Sigmoid colon (tissue), 7 donors: ENCODE measurements around the gene HOMER2. TPM values are rescaled to one million over a fixed set of nuclear protein-coding genes. Genes with fewer than 3 reads are reported as not detected.

Experiments used
- DNase-seq: peaks from one replicate; pipeline ENCODE4 v3.0.0-alpha.2; 2019
- H3K27ac ChIP-seq, 4 donors: fragments of 200-600 bp; sonication (generic); one replicate each; pipeline ENCODE4 v1.5.1; 2016 to 2019; ENCODE audit warnings: mild to moderate bottlenecking in 1 of 4
- H3K27me3 ChIP-seq, 3 donors: fragments of 200-600 bp; sonication (generic); one replicate each; pipeline ENCODE4 v1.5.1; 2019; ENCODE audit warnings: mild to moderate bottlenecking in 1 of 3
- H3K36me3 ChIP-seq, 4 donors: fragments of 200-600 bp; sonication (generic); one replicate each; pipeline ENCODE4 v1.5.1; 2016 to 2019
- H3K4me1 ChIP-seq, 4 donors: fragments of 200-600 bp; sonication (generic); one replicate each; pipeline ENCODE4 v1.5.1; 2017 to 2019
- H3K4me3 ChIP-seq, 4 donors: fragments of 200-600 bp; sonication (generic); one replicate each; pipeline ENCODE4 v1.5.1; 2017 to 2019; ENCODE audit warnings: mild to moderate bottlenecking in 2 of 4, moderate library complexity in 1 of 4
- H3K9me3 ChIP-seq, 4 donors: fragments of 200-600 bp in 3 of 4; sonication (generic) in 3 of 4; one replicate each; pipeline versions ENCODE4 v1.5.1 to v1.6.1; 2013 to 2019
- EP300 ChIP-seq, 4 donors: sonication (generic); formaldehyde crosslinking; IDR thresholded peaks; one replicate each; pipeline ENCODE4 v1.6.1; 2017; ENCODE audit warnings: antibody characterized with exemption in 4 of 4
- POLR2A ChIP-seq, 2 donors: fragments of 450-650 bp; IDR thresholded peaks; one replicate each; pipeline ENCODE4 v1.6.1; 2016; ENCODE audit warnings: antibody characterized with exemption in 2 of 2, mild to moderate bottlenecking in 2 of 2, moderate library complexity in 2 of 2
- POLR2AphosphoS5 ChIP-seq, 4 donors: sonication (generic); formaldehyde crosslinking; IDR thresholded peaks; one replicate each; pipeline ENCODE4 v1.6.1; 2017; ENCODE audit warnings: antibody characterized with exemption in 4 of 4
- WGBS, 2 donors: extraction: QIAGEN DNeasy Blood & Tissue Kit; methylation state at CpG; one replicate each; pipeline ENCODE4 v1.1.7; 2013; 5-methylcytosine and 5-hydroxymethylcytosine counted together
- intact Hi-C: fragments of 100-400 bp; cut with DNase I; formaldehyde crosslinking; loops from one replicate; pipeline ENCODE4 v1.15.1; 2023
- polyA plus RNA-seq, 3 donors: library from polyadenylated mRNA; stranded (reverse); fragments of 200-250 nt; gene quantifications; one replicate each; pipeline ENCODE4 v1.2.3, GENCODE V29; 2013
- total RNA-seq, 4 donors: library from RNA; depleted of rRNA; stranded (reverse); fragments of >200 nt; gene quantifications; one replicate each; pipeline ENCODE4 v1.1.0, GENCODE V29; 2016
- TF ChIP-seq, protein P1 (sequence below), 4 experiments: fragments of 450-650 bp in 3 of 4; fragments of 200-600 bp in 1 of 4; IDR thresholded peaks; one replicate each; pipeline ENCODE4 v1.5.1; 2016 to 2019; ENCODE audit warnings: antibody characterized with exemption in 4 of 4, mild to moderate bottlenecking in 3 of 4, moderate library complexity in 2 of 4
- donor health status: healthy with polysubstance abuse.
- donor health status: Bipolar disorder and iron deficiency.
- donor health status: healthy.

The HOMER2 gene
- total and polyA plus RNA-seq, 7 donors = under 0.01 to 16.8 (median 7.1) TPM

DNA sequence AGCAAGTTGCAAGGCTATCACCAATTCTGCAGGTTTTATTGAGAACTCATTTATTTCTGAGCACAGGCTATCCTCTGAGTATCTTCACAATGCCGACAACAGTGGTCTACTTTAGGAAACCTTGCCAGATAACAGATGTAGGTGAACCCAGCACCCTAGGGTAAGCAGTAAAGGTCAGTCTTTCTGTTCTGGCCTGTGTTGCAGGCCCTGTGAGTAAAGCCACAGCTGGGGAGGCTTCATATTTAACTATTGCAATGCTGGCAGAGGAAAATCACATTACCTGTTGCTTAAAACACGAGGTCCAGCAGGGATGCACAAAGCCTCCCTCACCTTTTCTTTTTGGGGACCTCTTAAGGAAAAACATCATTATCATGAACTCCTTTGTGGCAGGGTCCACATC, 87.6 kb downstream of the HOMER2 start:
- H3K4me3 ChIP-seq = no peak overlapping the region
- no peaks in the 10 kb centered on the region for H3K27me3 ChIP-seq
- no peak for DNase-seq
- no peaks in the 10 kb centered on the region for H3K36me3 ChIP-seq
- H3K27ac ChIP-seq = no peak overlapping the region
- H3K9me3 ChIP-seq = no peaks in the 10 kb centered on the region
- TF ChIP-seq, protein P1, sequence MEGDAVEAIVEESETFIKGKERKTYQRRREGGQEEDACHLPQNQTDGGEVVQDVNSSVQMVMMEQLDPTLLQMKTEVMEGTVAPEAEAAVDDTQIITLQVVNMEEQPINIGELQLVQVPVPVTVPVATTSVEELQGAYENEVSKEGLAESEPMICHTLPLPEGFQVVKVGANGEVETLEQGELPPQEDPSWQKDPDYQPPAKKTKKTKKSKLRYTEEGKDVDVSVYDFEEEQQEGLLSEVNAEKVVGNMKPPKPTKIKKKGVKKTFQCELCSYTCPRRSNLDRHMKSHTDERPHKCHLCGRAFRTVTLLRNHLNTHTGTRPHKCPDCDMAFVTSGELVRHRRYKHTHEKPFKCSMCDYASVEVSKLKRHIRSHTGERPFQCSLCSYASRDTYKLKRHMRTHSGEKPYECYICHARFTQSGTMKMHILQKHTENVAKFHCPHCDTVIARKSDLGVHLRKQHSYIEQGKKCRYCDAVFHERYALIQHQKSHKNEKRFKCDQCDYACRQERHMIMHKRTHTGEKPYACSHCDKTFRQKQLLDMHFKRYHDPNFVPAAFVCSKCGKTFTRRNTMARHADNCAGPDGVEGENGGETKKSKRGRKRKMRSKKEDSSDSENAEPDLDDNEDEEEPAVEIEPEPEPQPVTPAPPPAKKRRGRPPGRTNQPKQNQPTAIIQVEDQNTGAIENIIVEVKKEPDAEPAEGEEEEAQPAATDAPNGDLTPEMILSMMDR (IDR thresholded peaks at IDR 0.05) = no peak
- TF ChIP-seq POLR2AphosphoS5 (IDR thresholded peaks at IDR 0.05) (no peak), EP300 (IDR thresholded peaks at IDR 0.05) (no peak), POLR2A (IDR thresholded peaks at IDR 0.05) (no peak)
- H3K4me1 ChIP-seq = no peaks in the 10 kb centered on the region
- WGBS, 2 donors = 77 to 88% methylated on average over 2 of the region's 2 CpGs
- intact Hi-C loops = no loop called here

GRCh38 chr15:82862886-82863285, 89.6 kb downstream of the HOMER2 start:
- DNase-seq = no peak
- TF ChIP-seq EP300 (IDR thresholded peaks at IDR 0.05) = no peak
- TF ChIP-seq, protein P1 (IDR thresholded peaks at IDR 0.05) = no peak
- TF ChIP-seq POLR2A (IDR thresholded peaks at IDR 0.05) = no peak
- no peak for TF ChIP-seq POLR2AphosphoS5 (IDR thresholded peaks at IDR 0.05)
- no peaks in the 10 kb centered on the region for H3K27me3 ChIP-seq
- no peak overlapping the region for H3K27ac ChIP-seq
- WGBS, 2 donors = 87 to 89% methylated on average over 6 of the region's 6 CpGs
- intact Hi-C loops = no loop called here
- H3K4me3 ChIP-seq = no peak overlapping the region
- H3K4me1 ChIP-seq = no peaks in the 10 kb centered on the region
- no peaks in the 10 kb centered on the region for H3K9me3 ChIP-seq
- H3K36me3 ChIP-seq = no peaks in the 10 kb centered on the region

- 84 to 86% methylated on average over 11 of the region's 11 CpGs for WGBS, 2 donors
- Histone ChIP-seq H3K9me3 (no peaks in the 10 kb centered on the region), H3K36me3 (no peaks in the 10 kb centered on the region), H3K4me3 (no peak overlapping the region), H3K27me3 (no peaks in the 10 kb centered on the region), H3K4me1 (no peaks in the 10 kb centered on the region), H3K27ac (no peak overlapping the region)
- DNase-seq = no peak
- intact Hi-C loops = no loop called here
- no peak for TF ChIP-seq POLR2AphosphoS5 (IDR thresholded peaks at IDR 0.05)
- TF ChIP-seq, protein P1 (IDR thresholded peaks at IDR 0.05) = no peak
- TF ChIP-seq EP300 (IDR thresholded peaks at IDR 0.05) = no peak
- no peak for TF ChIP-seq POLR2A (IDR thresholded peaks at IDR 0.05)
These were observed 93.6 kb downstream of the HOMER2 start for GRCh38 chr15:82858932-82859331.

- H3K27ac ChIP-seq = no peak overlapping the region
- intact Hi-C loops = no loop called here
- no peaks in the 10 kb centered on the region for H3K9me3 ChIP-seq
- 94 to 95% methylated on average over 10 of the region's 10 CpGs for WGBS, 2 donors
- H3K27me3 ChIP-seq = no peaks in the 10 kb centered on the region
- DNase-seq = no peak
- H3K4me1 ChIP-seq = no peaks in the 10 kb centered on the region
- TF ChIP-seq POLR2A (IDR thresholded peaks at IDR 0.05) (no peak), POLR2AphosphoS5 (IDR thresholded peaks at IDR 0.05) (no peak), EP300 (IDR thresholded peaks at IDR 0.05) (no peak)
- TF ChIP-seq, protein P1 (IDR thresholded peaks at IDR 0.05) = no peak
- H3K4me3 ChIP-seq = no peak overlapping the region
- H3K36me3 ChIP-seq = no peaks in the 10 kb centered on the region
These were observed 95.9 kb downstream of the HOMER2 start for GRCh38 chr15:82856397-82857170.
